GM12878 (cell line): Measurements from ENCODE around the gene MAMLD1. TPM values are rescaled to one million over a fixed set of nuclear protein-coding genes. Genes with fewer than 3 reads are reported as not detected.

Experiments
- ATAC-seq: fragments of 200-7000 bp; cut with Tn5 transposase; 3 replicates; pipeline ENCODE4 v1.9.1; 2020; ENCODE audit warnings: mild to moderate bottlenecking, moderate library complexity
- BruUV-seq: library from RNA; stranded (reverse); fragments of 400-500 nt; replicated peaks from 2 replicates; lab custom pipeline; 2021; lab: Mats Ljungman, UMichigan
- CTCF ChIA-PET: fragments of 300-600 bp; sonication (Branson Sonifier 250); formaldehyde crosslinking; extraction: SDS; loops from one replicate; lab custom pipeline; 2021; ENCODE audit warnings: inconsistent platforms; lab: Yijun Ruan, JAX
- POLR2A ChIA-PET: fragments of 350-600 bp; formaldehyde crosslinking; extraction: SDS; loops from one replicate; lab custom pipeline; 2021; ENCODE audit warnings: inconsistent platforms; lab: Charles Lee
- RAD21 ChIA-PET: fragments of 300-600 bp; sonication (Branson Sonifier 250); formaldehyde crosslinking; loops from one replicate; lab custom pipeline; 2023; ENCODE audit warnings: antibody characterized with exemption; ENCODE audit not compliant: unreplicated experiment; lab: Charles Lee
- SMC1A ChIA-PET: fragments of 300-600 bp; sonication (Branson Sonifier 250); formaldehyde crosslinking; loops from one replicate; lab custom pipeline; 2023; ENCODE audit not compliant: unreplicated experiment, uncharacterized antibody; lab: Charles Lee
- DNase-seq: peaks from one replicate; pipeline ENCODE4 v3.0.0-alpha.2; 2011; ENCODE audit warnings: low read depth, low spot score
- FAIRE-seq: peaks from 3 replicates; lab custom pipeline; 2011; peaks lifted over from hg19 to GRCh38; lab: Jason Lieb, UNC
- H2AFZ ChIP-seq: 2 replicates; pipeline ENCODE4 v1.6.0; 2011; ENCODE audit warnings: low read depth, low read length, control low read depth; ENCODE audit not compliant: control insufficient read depth
- H3K27ac ChIP-seq: 2 replicates; pipeline ENCODE4 v1.5.1; 2011; ENCODE audit warnings: control low read depth; ENCODE audit not compliant: control insufficient read depth, insufficient read depth
- H3K27me3 ChIP-seq, 2 experiments: replicated peaks in 1 of 2; 2 replicates each; pipeline versions ENCODE4 v1.6.0 to v1.6.1; 2011; ENCODE audit warnings: low read length in 1 of 2; ENCODE audit not compliant: control insufficient read depth in 2 of 2, insufficient read depth in 2 of 2
- H3K36me3 ChIP-seq, 2 experiments: 2 replicates each; pipeline ENCODE4 v1.5.1; 2011; ENCODE audit warnings: low read length in 1 of 2; ENCODE audit not compliant: control insufficient read depth in 2 of 2, insufficient read depth in 2 of 2
- H3K4me1 ChIP-seq: 2 replicates; pipeline ENCODE4 v1.6.1; 2011; ENCODE audit warnings: mild to moderate bottlenecking, low read length, moderate library complexity, mixed read lengths; ENCODE audit not compliant: control insufficient read depth, insufficient read depth
- H3K4me2 ChIP-seq: 2 replicates; pipeline ENCODE4 v1.6.0; 2011; ENCODE audit warnings: control low read depth; ENCODE audit not compliant: control insufficient read depth, insufficient read depth
- H3K4me3 ChIP-seq: fragments of 200-600 bp; sonication (generic); 2 replicates; pipeline ENCODE4 v1.5.1; 2016
- H3K79me2 ChIP-seq: 2 replicates; pipeline ENCODE4 v1.6.0; 2011; ENCODE audit warnings: low read length; ENCODE audit not compliant: control insufficient read depth, insufficient read depth
- H3K9ac ChIP-seq: 2 replicates; pipeline ENCODE4 v1.8.0; 2011; ENCODE audit warnings: low read length, control low read depth, mixed read lengths; ENCODE audit not compliant: control insufficient read depth, insufficient read depth
- H3K9me3 ChIP-seq: replicated peaks from 3 replicates; pipeline ENCODE4 v1.5.1; 2011; ENCODE audit warnings: mild to moderate bottlenecking, low read length; ENCODE audit not compliant: control insufficient read depth, insufficient read depth
- H4K20me1 ChIP-seq: 2 replicates; pipeline ENCODE4 v1.6.0; 2011; ENCODE audit not compliant: control insufficient read depth, insufficient read depth
- ATF2 ChIP-seq: IDR thresholded peaks from 2 replicates; pipeline ENCODE4 v1.6.1; 2012; ENCODE audit warnings: low read length, inconsistent platforms
- CREB1 ChIP-seq: IDR thresholded peaks from 2 replicates; pipeline ENCODE4 v1.6.1; 2012; ENCODE audit warnings: low read depth, mild to moderate bottlenecking, inconsistent platforms
- EED ChIP-seq: sonication (generic); IDR thresholded peaks from 2 replicates; pipeline ENCODE4 v1.6.1; 2016; ENCODE audit warnings: antibody characterized with exemption, low read depth
- FOXK2 ChIP-seq: fragments of 450-650 bp; IDR thresholded peaks from 2 replicates; pipeline ENCODE4 v1.6.1; 2017; ENCODE audit warnings: mild to moderate bottlenecking, moderate library complexity
- IRF4 ChIP-seq: IDR thresholded peaks from 2 replicates; pipeline ENCODE4 v1.6.1; 2011; ENCODE audit warnings: low read depth, low read length
- MEF2A ChIP-seq: IDR thresholded peaks from 2 replicates; pipeline ENCODE4 v1.6.1; 2011; ENCODE audit warnings: low read depth, mild to moderate bottlenecking, low read length, moderate library complexity; ENCODE audit not compliant: insufficient read depth
- PBX3 ChIP-seq: IDR thresholded peaks from 2 replicates; pipeline ENCODE4 v1.6.1; 2011; ENCODE audit warnings: mild to moderate bottlenecking, low read depth, low read length, moderate library complexity; ENCODE audit not compliant: insufficient replicate concordance
- SMAD5 ChIP-seq: IDR thresholded peaks from 2 replicates; pipeline ENCODE4 v1.6.1; 2016; ENCODE audit warnings: antibody characterized with exemption, low read depth
- STAT3 ChIP-seq: IDR thresholded peaks from 2 replicates; pipeline ENCODE4 v1.6.1; 2011; ENCODE audit warnings: low read depth, low read length, improper control_type of control experiment
- ZBTB4 ChIP-seq: fragments of 450-650 bp; formaldehyde crosslinking; IDR thresholded peaks from 2 replicates; pipeline ENCODE4 v1.4.0; 2022; ENCODE audit warnings: mild to moderate bottlenecking, moderate library complexity
- ZNF622 ChIP-seq: fragments of 450-650 bp; IDR thresholded peaks from 2 replicates; pipeline ENCODE4 v1.6.1; 2017; ENCODE audit warnings: mild to moderate bottlenecking, inconsistent platforms
- ZSCAN29 ChIP-seq: fragments of 450-650 bp; IDR thresholded peaks from 2 replicates; pipeline ENCODE4 v1.6.1; 2017; ENCODE audit warnings: mild to moderate bottlenecking, moderate library complexity
- WGBS: methylation state at CpG from one replicate; pipeline ENCODE4 v1.1.6; 2016; ENCODE audit warnings: low lambda C conversion rate; ENCODE audit not compliant: insufficient replicate concordance, insufficient coverage; ENCODE audit errors: missing lambda C conversion rate; 5-methylcytosine and 5-hydroxymethylcytosine counted together
- in situ Hi-C: fragments of 300-500 bp; cut with MboI; formaldehyde crosslinking; loops from 9 replicates; pipeline ENCODE4 v1.14.3; 2018; ENCODE audit warnings: mixed read lengths
- intact Hi-C: fragments of 100-400 bp; cut with micrococcal nuclease; formaldehyde crosslinking; loops from one replicate; pipeline ENCODE4 v1.14.2; 2022; ENCODE audit not compliant: unreplicated experiment
- polyA plus RNA-seq, 11 experiments: library from polyadenylated mRNA; depleted of rRNA in 4 of 11; unstranded in 6 of 11; stranded (reverse) in 5 of 11; fragments of >200 nt; fragmentation: Nextera tagmentation in 4 of 11; fragmentation: Illumina TruSeq in 1 of 11; extraction: Ambion mirVana in 4 of 11; extraction: Trizol in 1 of 11; gene quantifications; 1 replicate in 1 of 11; 2 replicates in 10 of 11; pipeline versions ENCODE4 v1.2.1 to v1.2.3, GENCODE V29; 2011 to 2016; ENCODE audit warnings: inconsistent platforms in 2 of 11, missing spikeins in 2 of 11, low read depth in 1 of 11
- total RNA-seq, 4 experiments: library from RNA; depleted of rRNA in 3 of 4; stranded (reverse); fragments of >200 nt in 3 of 4; fragmentation: Illumina TruSeq in 1 of 4; extraction: Trizol in 1 of 4; gene quantifications; 2 replicates each; pipeline versions ENCODE4 v1.2.1 to v1.2.3, GENCODE V29; 2013 to 2021

The MAMLD1 gene
- total and polyA plus RNA-seq, 10 of the 15 experiments (the other 5 are each of a cell fraction or from before 2014, with no cell fraction given) = 0.03 to 0.05 TPM; not detected in 8

- TF ChIP-seq ZBTB4 (CRISPR knock-in tag) = no peak
- no peak for TF ChIP-seq STAT3
- no peak for TF ChIP-seq CREB1
- TF ChIP-seq, all 136 proteins: peak for 0
These were observed 151.3 kb downstream of the MAMLD1 start (continued) for GRCh38 chrX:150514462-150514861.

GRCh38 chrX:150515801-150516200 is 152.7 kb downstream of the MAMLD1 start:
- ChIA-PET POLR2A (no interaction called here), SMC1A (no interaction called here), RAD21 (no interaction called here), CTCF (interaction anchor here (1.1 kb wide), 1 partner anchor 12 kb away, joined by 3 read pairs; no protein-coding TSS in a partner anchor)
- Histone ChIP-seq H3K79me2 (no peaks in the 10 kb centered on the region), H2AFZ (no peak overlapping the region), H3K4me1 (no peaks in the 10 kb centered on the region), H3K4me2 (no peak overlapping the region), H4K20me1 (no peaks in the 10 kb centered on the region), H3K36me3 (no peaks in the 10 kb centered on the region), H3K9ac (no peak overlapping the region), H3K9me3 (no peaks in the 10 kb centered on the region), H3K4me3 (no peak overlapping the region), H3K27me3 (peaks cover 0 to 2% of the 10 kb centered on the region in 2 experiments; a peak in 2 of 4 replicates), H3K27ac (no peak overlapping the region)
- no peak for TF ChIP-seq MEF2A
- no peak for TF ChIP-seq IRF4
- TF ChIP-seq SMAD5 = no peak
- TF ChIP-seq EED = no peak
- no peak for TF ChIP-seq ZSCAN29
- TF ChIP-seq ATF2 = no peak
- no peak for TF ChIP-seq ZNF622
- TF ChIP-seq PBX3 = no peak
- no peak for TF ChIP-seq FOXK2
- in situ Hi-C loops = no loop called here
- no peak for FAIRE-seq
- intact Hi-C loops = no loop called here
- 71% methylated on average over 1 of the region's 1 CpG for WGBS
- no peak for DNase-seq
- no TSS peak for BruUV-seq
- no peak for ATAC-seq
